ENCODE data around the gene AFF3.

The AFF3 gene

GRCh38 chr2:100142393-100142792 is at the start of gene AFF3:
Gene AFF3, minus strand, starts transcription at chr2:100142590. Its CDS starts 38,136 bp downstream, at chr2:100104454.
- H3K27ac ChIP-seq = no peak within 1 kb of the TSS
- TF ChIP-seq, protein P1, sequence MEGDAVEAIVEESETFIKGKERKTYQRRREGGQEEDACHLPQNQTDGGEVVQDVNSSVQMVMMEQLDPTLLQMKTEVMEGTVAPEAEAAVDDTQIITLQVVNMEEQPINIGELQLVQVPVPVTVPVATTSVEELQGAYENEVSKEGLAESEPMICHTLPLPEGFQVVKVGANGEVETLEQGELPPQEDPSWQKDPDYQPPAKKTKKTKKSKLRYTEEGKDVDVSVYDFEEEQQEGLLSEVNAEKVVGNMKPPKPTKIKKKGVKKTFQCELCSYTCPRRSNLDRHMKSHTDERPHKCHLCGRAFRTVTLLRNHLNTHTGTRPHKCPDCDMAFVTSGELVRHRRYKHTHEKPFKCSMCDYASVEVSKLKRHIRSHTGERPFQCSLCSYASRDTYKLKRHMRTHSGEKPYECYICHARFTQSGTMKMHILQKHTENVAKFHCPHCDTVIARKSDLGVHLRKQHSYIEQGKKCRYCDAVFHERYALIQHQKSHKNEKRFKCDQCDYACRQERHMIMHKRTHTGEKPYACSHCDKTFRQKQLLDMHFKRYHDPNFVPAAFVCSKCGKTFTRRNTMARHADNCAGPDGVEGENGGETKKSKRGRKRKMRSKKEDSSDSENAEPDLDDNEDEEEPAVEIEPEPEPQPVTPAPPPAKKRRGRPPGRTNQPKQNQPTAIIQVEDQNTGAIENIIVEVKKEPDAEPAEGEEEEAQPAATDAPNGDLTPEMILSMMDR (conservative IDR thresholded peaks at IDR 0.05) = no peak

- TF ChIP-seq, protein P1 (conservative IDR thresholded peaks at IDR 0.05) = no peak
- no peak overlapping the region for H3K27ac ChIP-seq
Measured at GRCh38 chr2:100189387-100189786, 47.0 kb upstream of the AFF3 start.

- H3K27ac ChIP-seq = no peak overlapping the region
- TF ChIP-seq, protein P1 (conservative IDR thresholded peaks at IDR 0.05) = no peak
Measured at GRCh38 chr2:100188326-100188725, 45.9 kb upstream of the AFF3 start.

DNA sequence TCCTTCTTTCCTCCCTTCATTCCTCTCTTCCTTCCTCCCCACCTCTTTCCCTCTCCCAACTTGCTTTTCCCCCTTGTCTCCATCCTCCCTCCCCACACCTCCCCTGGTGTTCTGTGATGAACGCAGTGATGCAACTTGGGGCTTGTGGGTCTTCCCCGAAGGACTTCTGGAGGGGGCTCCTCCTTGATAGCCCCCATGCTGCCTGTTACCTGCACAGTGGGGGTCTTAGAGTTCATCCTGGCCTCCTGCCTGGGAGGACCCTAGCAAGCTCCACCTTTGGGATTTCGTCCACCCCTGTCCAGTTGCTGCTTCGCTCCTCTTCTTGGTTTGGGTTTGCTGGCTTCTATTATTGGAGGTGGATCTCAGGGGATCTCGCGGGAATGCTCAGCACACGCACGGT is 43.7 kb upstream of the AFF3 start:
- TF ChIP-seq, protein P1 (conservative IDR thresholded peaks at IDR 0.05) = no peak
- no peak overlapping the region for H3K27ac ChIP-seq

DNA sequence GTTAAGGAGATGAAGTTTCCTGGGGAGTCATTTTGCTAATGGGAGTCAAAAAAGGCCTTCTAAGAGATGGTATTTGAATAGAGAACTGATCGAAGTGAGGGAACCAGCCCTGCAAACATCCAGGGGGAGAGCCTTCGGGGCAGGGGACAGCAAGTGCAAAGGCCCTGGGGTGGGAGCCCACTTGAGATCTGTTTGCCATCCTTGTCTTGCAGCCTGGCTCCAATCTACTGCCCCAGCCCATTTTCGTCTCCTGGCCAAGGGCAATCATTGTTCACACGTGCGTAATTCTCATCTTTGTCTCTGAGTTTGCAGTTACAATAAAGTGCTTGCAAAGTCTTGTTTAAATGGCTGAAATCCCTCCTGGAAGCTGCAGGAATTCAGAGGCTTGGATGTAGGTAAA is 43.1 kb upstream of the AFF3 start:
- H3K27ac ChIP-seq = no peak overlapping the region
- TF ChIP-seq, protein P1 (conservative IDR thresholded peaks at IDR 0.05) = no peak

DNA sequence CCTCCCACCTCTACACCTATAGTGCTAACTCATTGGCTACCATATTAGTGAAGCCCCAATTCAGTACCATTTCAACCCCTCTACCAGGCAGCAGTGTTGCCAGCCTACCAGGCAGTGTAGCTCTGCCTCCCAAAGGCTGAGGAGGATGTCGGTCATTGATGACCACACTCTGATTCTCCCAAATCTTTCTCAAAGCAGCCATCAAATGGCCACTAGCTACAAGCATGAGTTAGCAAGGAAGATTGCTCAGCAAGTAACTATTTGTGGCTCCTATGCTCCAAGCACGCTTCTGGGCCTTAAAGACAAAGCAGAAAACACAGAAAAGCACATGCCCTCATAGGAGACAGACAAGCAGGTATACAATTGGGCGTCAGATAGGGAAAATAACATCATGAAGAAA is 42.7 kb upstream of the AFF3 start:
- no peak overlapping the region for H3K27ac ChIP-seq
- TF ChIP-seq, protein P1 (conservative IDR thresholded peaks at IDR 0.05) = no peak

DNA sequence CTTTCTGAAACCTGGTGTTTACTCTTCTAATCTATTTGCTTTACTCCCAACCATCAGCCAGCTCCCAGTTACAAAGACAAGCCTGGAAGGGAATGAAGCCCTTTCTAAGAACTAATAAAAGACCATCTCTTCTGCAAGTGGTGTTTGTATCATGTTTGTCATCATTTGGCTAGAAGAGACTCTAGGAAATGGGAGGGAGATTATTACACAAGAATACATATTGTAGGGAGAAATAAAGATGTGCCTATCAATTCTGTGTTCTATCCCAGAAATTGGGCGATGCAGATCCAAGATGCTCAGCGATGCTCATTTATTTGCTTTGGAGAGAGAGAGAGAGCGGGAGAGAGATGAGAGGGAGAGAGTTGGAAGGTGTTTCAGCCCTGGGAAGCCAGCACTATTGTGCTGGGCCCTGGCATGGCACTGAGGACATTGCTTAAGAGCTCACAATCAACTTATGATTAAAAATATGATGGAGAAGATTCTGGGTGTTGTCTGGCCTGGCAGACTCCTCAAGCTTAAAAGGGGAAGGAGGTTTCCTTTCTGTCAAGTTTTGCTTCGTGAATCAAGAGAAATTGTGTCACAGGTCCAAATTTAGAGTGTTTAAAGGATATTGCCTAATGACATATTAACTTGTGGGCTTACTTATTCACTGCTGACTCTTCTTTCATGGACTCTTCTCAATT is 41.8 kb upstream of the AFF3 start:
- TF ChIP-seq, protein P1 (conservative IDR thresholded peaks at IDR 0.05) = no peak
- H3K27ac ChIP-seq = no peak overlapping the region

All from VCaP (cell line).